Measurements from ENCODE around the gene PRG3. TPM values are rescaled to one million over a fixed set of nuclear protein-coding genes. Genes with fewer than 3 reads are reported as not detected.

Gene PRG3
- total RNA-seq, 1 experiment from 2014 or later, result not detected

DNA sequence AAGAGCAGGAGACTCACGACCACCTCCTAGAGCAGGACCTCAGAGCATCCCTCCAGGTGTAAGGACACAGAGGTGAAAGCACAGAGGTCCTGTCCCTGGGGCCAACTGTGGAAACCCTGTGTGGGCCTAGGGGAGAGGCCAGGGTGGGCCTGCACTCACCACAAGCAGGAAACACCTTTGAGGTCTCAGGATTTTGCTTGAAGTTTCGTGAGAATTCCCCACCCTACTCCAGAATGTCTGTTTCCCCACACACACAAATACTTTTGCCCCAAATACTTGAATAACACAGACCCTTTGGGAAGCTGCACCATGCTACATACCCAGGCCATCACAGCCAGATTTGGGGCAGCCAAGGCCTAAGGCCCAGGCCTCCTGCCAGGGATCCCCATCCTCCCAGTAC, 27.8 kb upstream of the PRG3 start:
- Histone ChIP-seq H3K9me3 (ENCODE audit: insufficient read depth, low read depth) (no peaks in the 10 kb centered on the region), H3F3A (ENCODE audit: insufficient read depth, low read depth) (peaks cover 56% of the 10 kb centered on the region), H3K4me2 (no peak overlapping the region), H2AFZ (no peak overlapping the region), H3K36me3 (ENCODE audit: low read depth) (peaks cover 39% of the 10 kb centered on the region), H3K27me3 (ENCODE audit: insufficient read depth, low read depth) (no peaks in the 10 kb centered on the region), H3K4me3 (no peak overlapping the region), H3K4me1 (replicated peaks; ENCODE audit: insufficient read depth) (no peaks in the 10 kb centered on the region), H3K27ac (no peak overlapping the region), H3K9me2 (ENCODE audit: insufficient read depth) (no peaks in the 10 kb centered on the region), H4K20me1 (ENCODE audit: insufficient read depth) (peaks cover 7% of the 10 kb centered on the region), H3K79me2 (ENCODE audit: low read depth) (no peaks in the 10 kb centered on the region)
- POLR2A ChIA-PET (ENCODE audit: unreplicated experiment), result interaction anchor here (0.5 kb wide), 1 partner anchor 139 kb away, joined by 4 read pairs; no protein-coding TSS in a partner anchor
- no TSS peak for BruUV-seq (replicated peaks)
- CTCF ChIA-PET, result no interaction called here
- intact Hi-C loops (cut with micrococcal nuclease; ENCODE audit: unreplicated experiment), result no loop called here
- peak in 1 of 2 experiments; percentile 18 for DNase-seq
- TF ChIP-seq EZH2 (IDR thresholded peaks at IDR 0.05; ENCODE audit: low read depth), result no peak
- TF ChIP-seq, protein P1, sequence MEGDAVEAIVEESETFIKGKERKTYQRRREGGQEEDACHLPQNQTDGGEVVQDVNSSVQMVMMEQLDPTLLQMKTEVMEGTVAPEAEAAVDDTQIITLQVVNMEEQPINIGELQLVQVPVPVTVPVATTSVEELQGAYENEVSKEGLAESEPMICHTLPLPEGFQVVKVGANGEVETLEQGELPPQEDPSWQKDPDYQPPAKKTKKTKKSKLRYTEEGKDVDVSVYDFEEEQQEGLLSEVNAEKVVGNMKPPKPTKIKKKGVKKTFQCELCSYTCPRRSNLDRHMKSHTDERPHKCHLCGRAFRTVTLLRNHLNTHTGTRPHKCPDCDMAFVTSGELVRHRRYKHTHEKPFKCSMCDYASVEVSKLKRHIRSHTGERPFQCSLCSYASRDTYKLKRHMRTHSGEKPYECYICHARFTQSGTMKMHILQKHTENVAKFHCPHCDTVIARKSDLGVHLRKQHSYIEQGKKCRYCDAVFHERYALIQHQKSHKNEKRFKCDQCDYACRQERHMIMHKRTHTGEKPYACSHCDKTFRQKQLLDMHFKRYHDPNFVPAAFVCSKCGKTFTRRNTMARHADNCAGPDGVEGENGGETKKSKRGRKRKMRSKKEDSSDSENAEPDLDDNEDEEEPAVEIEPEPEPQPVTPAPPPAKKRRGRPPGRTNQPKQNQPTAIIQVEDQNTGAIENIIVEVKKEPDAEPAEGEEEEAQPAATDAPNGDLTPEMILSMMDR (conservative IDR thresholded peaks at IDR 0.05), result no peak

DNA sequence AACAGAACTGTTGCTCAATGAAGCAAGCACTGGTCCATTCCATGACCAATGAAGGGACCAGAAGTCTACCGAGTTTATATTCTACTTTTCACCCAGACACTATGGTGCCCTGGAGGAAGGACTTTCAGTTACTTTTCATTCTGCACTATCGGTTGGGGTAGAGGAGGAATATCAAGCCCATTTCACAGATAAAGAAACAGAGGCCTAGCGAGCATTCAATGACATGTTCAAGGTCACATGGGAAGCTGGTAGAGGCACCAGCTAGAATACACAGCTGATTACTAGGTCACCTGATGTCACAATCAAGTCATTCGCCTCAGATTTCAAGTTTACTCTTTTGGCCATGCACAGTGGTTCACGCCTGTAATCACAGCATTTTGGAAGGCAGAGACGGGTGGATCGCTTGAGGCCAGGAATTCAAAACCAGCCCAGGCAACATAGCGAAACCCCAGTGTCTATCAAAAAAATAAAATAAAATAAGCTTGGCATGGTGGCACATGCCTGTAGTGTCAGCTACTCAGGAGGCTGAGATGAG, 27.1 kb upstream of the PRG3 start:
- Histone ChIP-seq H3K36me3 (ENCODE audit: low read depth) (peaks cover 37% of the 10 kb centered on the region), H3K4me1 (replicated peaks; ENCODE audit: insufficient read depth) (peaks cover 2% of the 10 kb centered on the region), H3K4me2 (no peak overlapping the region), H3K9me3 (ENCODE audit: insufficient read depth, low read depth) (no peaks in the 10 kb centered on the region), H3K27me3 (ENCODE audit: insufficient read depth, low read depth) (no peaks in the 10 kb centered on the region), H3K79me2 (ENCODE audit: low read depth) (no peaks in the 10 kb centered on the region), H3K4me3 (no peak overlapping the region), H4K20me1 (ENCODE audit: insufficient read depth) (peaks cover 7% of the 10 kb centered on the region), H3K27ac (no peak overlapping the region), H2AFZ (no peak overlapping the region), H3F3A (ENCODE audit: insufficient read depth, low read depth) (peaks cover 55% of the 10 kb centered on the region), H3K9me2 (ENCODE audit: insufficient read depth) (no peaks in the 10 kb centered on the region)
- ChIA-PET POLR2A (ENCODE audit: unreplicated experiment) (interaction anchor here (0.5 kb wide), 1 partner anchor 139 kb away, joined by 4 read pairs; no protein-coding TSS in a partner anchor), CTCF (no interaction called here)
- BruUV-seq (replicated peaks), result no TSS peak
- intact Hi-C loops (cut with micrococcal nuclease; ENCODE audit: unreplicated experiment), result no loop called here
- DNase-seq, result peak in 1 of 2 experiments; percentile 30
- TF ChIP-seq, protein P1 (conservative IDR thresholded peaks at IDR 0.05), result no peak
- no peak for TF ChIP-seq EZH2 (IDR thresholded peaks at IDR 0.05; ENCODE audit: low read depth)

DNA sequence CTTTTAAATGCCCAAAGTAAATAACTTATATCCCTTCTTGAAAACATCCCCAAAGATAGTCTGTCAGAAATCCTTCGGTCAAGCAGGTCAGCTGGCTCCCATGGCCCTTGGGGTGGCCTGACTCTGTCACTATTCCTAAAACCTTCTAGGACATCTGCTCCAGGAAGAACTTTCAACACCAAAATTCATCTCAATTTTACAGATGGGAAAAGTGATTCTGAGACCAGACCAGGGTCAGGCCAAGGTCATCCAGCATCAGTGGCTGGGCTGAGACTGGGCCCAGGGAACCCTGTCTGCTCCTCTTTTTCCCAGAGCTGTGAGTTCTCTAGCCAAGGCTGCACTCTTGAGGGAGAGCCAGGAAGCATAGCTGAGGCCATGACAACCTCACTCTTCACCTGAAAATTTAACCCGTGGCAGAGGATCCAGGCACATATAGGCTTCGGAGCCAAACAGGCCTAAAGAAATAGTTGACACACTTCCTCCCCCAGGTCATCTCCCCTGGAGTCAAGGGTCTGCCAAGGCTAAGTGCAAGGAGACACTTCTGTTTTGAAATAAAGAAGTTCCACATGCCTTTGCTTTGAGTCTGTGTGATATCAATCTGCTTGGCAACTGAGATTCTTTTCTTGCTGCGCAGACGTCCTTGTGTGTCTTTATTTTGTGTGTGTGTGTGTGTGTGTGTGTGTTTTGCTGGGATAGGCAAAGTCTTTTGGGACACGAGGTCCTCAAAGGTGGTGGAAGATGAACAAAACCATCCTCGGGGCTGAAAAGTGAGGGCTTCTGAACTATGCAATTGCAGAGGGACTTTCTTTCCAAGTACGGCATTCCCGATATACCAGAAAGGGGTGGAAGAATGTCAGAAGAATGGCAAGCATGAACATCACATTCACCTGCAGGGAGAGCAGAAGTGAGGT, 26.3 kb upstream of the PRG3 start:
- Histone ChIP-seq H3K27ac (no peak overlapping the region), H3K4me3 (no peak overlapping the region), H3F3A (ENCODE audit: insufficient read depth, low read depth) (peaks cover 56% of the 10 kb centered on the region), H3K9me3 (ENCODE audit: insufficient read depth, low read depth) (no peaks in the 10 kb centered on the region), H3K4me1 (replicated peaks; ENCODE audit: insufficient read depth) (peaks cover 9% of the 10 kb centered on the region), H3K79me2 (ENCODE audit: low read depth) (no peaks in the 10 kb centered on the region), H3K36me3 (ENCODE audit: low read depth) (peaks cover 37% of the 10 kb centered on the region), H3K4me2 (no peak overlapping the region), H4K20me1 (ENCODE audit: insufficient read depth) (peaks cover 7% of the 10 kb centered on the region), H3K27me3 (ENCODE audit: insufficient read depth, low read depth) (no peaks in the 10 kb centered on the region), H2AFZ (no peak overlapping the region), H3K9me2 (ENCODE audit: insufficient read depth) (no peaks in the 10 kb centered on the region)
- TF ChIP-seq, protein P1 (conservative IDR thresholded peaks at IDR 0.05), result no peak
- TF ChIP-seq EZH2 (IDR thresholded peaks at IDR 0.05; ENCODE audit: low read depth), result no peak
- ChIA-PET POLR2A (ENCODE audit: unreplicated experiment) (interaction anchor here (0.6 kb wide), 1 partner anchor 392 kb away, joined by 18 read pairs; no protein-coding TSS in a partner anchor), CTCF (interaction anchor here (0.6 kb wide), 1 partner anchor 1286 kb away, joined by 3 read pairs; no protein-coding TSS in a partner anchor)
- intact Hi-C loops (cut with micrococcal nuclease; ENCODE audit: unreplicated experiment), result no loop called here
- peak in 1 of 2 experiments; percentile 13 for DNase-seq
- BruUV-seq (replicated peaks), result TSS peak; percentile 27

Data from PC-9 (cell line).